Prostate gland (tissue), 2 donors: ENCODE results near the gene ERMP1.

Experiments
- CTCF ChIP-seq, 4 experiments: fragments of 200-600 bp in 2 of 4; fragments of 450-650 bp in 2 of 4; sonication (generic) in 2 of 4; IDR thresholded peaks; 1 replicate in 3 of 4; 2 replicates in 1 of 4; pipeline ENCODE4 v1.5.1; 2016 to 2019; ENCODE audit warnings: antibody characterized with exemption in 4 of 4, mild to moderate bottlenecking in 2 of 4, moderate library complexity in 2 of 4
- POLR2A ChIP-seq: fragments of 450-650 bp; IDR thresholded peaks from one replicate; pipeline ENCODE4 v1.6.1; 2016; ENCODE audit warnings: antibody characterized with exemption, mild to moderate bottlenecking
- POLR2AphosphoS5 ChIP-seq: sonication (generic); formaldehyde crosslinking; IDR thresholded peaks from one replicate; pipeline ENCODE4 v1.6.1; 2017; ENCODE audit warnings: antibody characterized with exemption

GRCh38 chr9:5846501-5846921 is 13.6 kb upstream of the ERMP1 start:
- TF ChIP-seq POLR2AphosphoS5 (peak; percentile 60), CTCF (IDR thresholded peaks at IDR 0.05) (no peak), POLR2A (no peak)
